ENCODE measurements around the gene OPRD1. TPM values are rescaled to one million over a fixed set of nuclear protein-coding genes. Genes with fewer than 3 reads are reported as not detected.
A peak's percentile ranks its signal among the peaks of the same experiment; 100 is the strongest.
"Not testable (repeated sequence)": the region's sequence is repeated elsewhere in the genome, so short reads cannot be mapped to it uniquely, and the experiment has no call there.

Gene OPRD1
- total and polyA plus RNA-seq, 2 donors: 0.05 TPM; not detected in 1

DNA sequence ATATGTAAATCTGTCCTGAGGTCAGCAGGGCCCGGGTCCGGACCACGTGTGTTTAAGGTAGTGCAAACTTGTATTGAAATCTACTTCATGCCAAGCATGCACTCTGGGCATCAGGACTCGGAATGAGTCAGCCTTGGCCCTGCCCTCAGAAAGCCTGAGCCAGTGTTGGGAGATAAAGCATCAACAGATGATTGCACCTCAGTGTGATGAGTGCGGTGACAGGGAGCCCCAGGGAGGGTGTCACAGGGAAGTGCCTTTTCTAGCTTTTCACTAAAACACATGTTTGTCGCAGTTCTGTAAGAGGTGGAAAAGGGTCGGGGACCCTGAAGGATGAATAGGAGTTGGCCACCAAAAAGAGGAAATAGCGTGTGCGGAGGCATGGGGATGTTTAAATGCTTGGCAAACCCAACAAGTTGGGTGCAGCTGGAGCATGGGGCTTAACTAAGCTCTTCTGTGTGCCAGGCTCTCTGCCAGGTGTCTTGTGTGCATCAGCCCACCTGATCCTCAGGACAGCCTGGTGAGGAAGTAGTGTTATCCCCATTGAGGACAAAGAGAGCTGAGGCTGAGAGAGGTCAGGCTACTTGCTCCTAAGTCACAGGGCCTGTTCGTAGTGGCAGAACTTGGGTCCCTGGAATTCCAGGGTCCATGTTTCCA is 54.2 kb downstream of the OPRD1 start:
- no peaks in the 10 kb centered on the region for H3K36me3 ChIP-seq (ENCODE audit: insufficient read depth)
- 75% methylated on average over 10 of the region's 10 CpGs for WGBS
- no peaks in the 10 kb centered on the region for H3K4me1 ChIP-seq (ENCODE audit: insufficient read depth)
- DNase-seq (ENCODE audit: extremely low spot score): no peak
- no peak overlapping the region for H3K4me3 ChIP-seq (ENCODE audit: low read depth, low read length)
- H3K27ac ChIP-seq (ENCODE audit: low read depth): no peak overlapping the region

- no peak for DNase-seq (ENCODE audit: extremely low spot score)
- no peaks in the 10 kb centered on the region for H3K36me3 ChIP-seq (ENCODE audit: insufficient read depth)
- H3K4me1 ChIP-seq (ENCODE audit: insufficient read depth): no peaks in the 10 kb centered on the region
- H3K27ac ChIP-seq (ENCODE audit: low read depth): no peak overlapping the region
- WGBS: 65% methylated on average over 3 of the region's 3 CpGs
- no peak overlapping the region for H3K4me3 ChIP-seq (ENCODE audit: low read depth, low read length)
These were observed 55.9 kb downstream of the OPRD1 start for GRCh38 chr1:28867850-28868249.

GRCh38 chr1:28869952-28870351 is 58.0 kb downstream of the OPRD1 start:
- no peak overlapping the region for H3K4me3 ChIP-seq (ENCODE audit: low read depth, low read length)
- no peak for DNase-seq (ENCODE audit: extremely low spot score)

GRCh38 chr1:28871631-28872401 is 59.8 kb downstream of the OPRD1 start:
- Histone ChIP-seq H3K36me3 (ENCODE audit: insufficient read depth) (no peaks in the 10 kb centered on the region), H3K4me3 (ENCODE audit: low read depth, low read length) (no peak overlapping the region), H3K4me1 (ENCODE audit: insufficient read depth) (no peaks in the 10 kb centered on the region), H3K27ac (ENCODE audit: low read depth) (no peak overlapping the region)
- DNase-seq (ENCODE audit: extremely low spot score): no peak
- WGBS: 86% methylated on average over 12 of the region's 12 CpGs

More at GRCh38 chr1:28869952-28870351, 58.0 kb downstream of the OPRD1 start:
- H3K36me3 ChIP-seq (ENCODE audit: insufficient read depth): no peaks in the 10 kb centered on the region
- no peaks in the 10 kb centered on the region for H3K4me1 ChIP-seq (ENCODE audit: insufficient read depth)
- H3K27ac ChIP-seq (ENCODE audit: low read depth): no peak overlapping the region
- WGBS: 97% methylated on average over 5 of the region's 5 CpGs

GRCh38 chr1:28875134-28875533 is 63.2 kb downstream of the OPRD1 start:
- H3K36me3 ChIP-seq (ENCODE audit: insufficient read depth); H3K27ac ChIP-seq (ENCODE audit: low read depth); DNase-seq (ENCODE audit: extremely low spot score); H3K4me3 ChIP-seq (ENCODE audit: low read depth, low read length); H3K4me1 ChIP-seq (ENCODE audit: insufficient read depth): not testable (repeated sequence)
- WGBS: 82% methylated on average over 5 of the region's 5 CpGs

- H3K36me3 ChIP-seq (ENCODE audit: insufficient read depth): no peaks in the 10 kb centered on the region
- 25% methylated on average over 18 of the region's 18 CpGs for WGBS
- DNase-seq (ENCODE audit: extremely low spot score): no peak
- H3K4me3 ChIP-seq (ENCODE audit: low read depth, low read length): no peak overlapping the region
- no peaks in the 10 kb centered on the region for H3K4me1 ChIP-seq (ENCODE audit: insufficient read depth)
- no peak overlapping the region for H3K27ac ChIP-seq (ENCODE audit: low read depth)
These were observed 65.3 kb downstream of the OPRD1 start for GRCh38 chr1:28877132-28877781.

DNA sequence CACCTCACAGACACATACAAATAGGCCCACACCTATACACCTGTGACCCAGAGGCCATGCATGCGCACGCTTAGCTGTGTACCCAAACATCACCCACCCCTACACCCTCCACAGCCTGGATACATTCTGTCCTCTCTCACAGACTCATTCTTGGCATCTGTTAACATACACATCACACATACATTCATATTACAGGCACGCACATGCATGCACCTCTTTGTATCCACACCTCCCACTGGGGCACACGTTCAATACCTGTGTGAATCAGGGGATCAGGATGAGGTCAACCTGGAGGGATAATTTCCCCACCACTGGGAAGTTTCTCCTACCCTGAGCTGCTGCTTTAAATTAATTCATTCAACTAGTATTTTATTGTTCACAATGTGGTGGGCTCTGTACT is 66.8 kb downstream of the OPRD1 start:
- no peak overlapping the region for H3K4me3 ChIP-seq (ENCODE audit: low read depth, low read length)

GRCh38 chr1:28882009-28882628 is 70.1 kb downstream of the OPRD1 start:
- DNase-seq (ENCODE audit: extremely low spot score): peak; percentile 73
- Histone ChIP-seq H3K4me1 (ENCODE audit: insufficient read depth) (no peaks in the 10 kb centered on the region), H3K27ac (ENCODE audit: low read depth) (no peak overlapping the region), H3K36me3 (ENCODE audit: insufficient read depth) (no peaks in the 10 kb centered on the region), H3K4me3 (ENCODE audit: low read depth, low read length) (no peak overlapping the region)
- WGBS: 38% methylated on average over 13 of the region's 13 CpGs

More for the DNA sequence above, 66.8 kb downstream of the OPRD1 start:
- Histone ChIP-seq H3K4me1 (ENCODE audit: insufficient read depth) (no peaks in the 10 kb centered on the region), H3K36me3 (ENCODE audit: insufficient read depth) (no peaks in the 10 kb centered on the region), H3K27ac (ENCODE audit: low read depth) (no peak overlapping the region)
- DNase-seq (ENCODE audit: extremely low spot score): no peak
- WGBS: 82% methylated on average over 4 of the region's 4 CpGs

DNA sequence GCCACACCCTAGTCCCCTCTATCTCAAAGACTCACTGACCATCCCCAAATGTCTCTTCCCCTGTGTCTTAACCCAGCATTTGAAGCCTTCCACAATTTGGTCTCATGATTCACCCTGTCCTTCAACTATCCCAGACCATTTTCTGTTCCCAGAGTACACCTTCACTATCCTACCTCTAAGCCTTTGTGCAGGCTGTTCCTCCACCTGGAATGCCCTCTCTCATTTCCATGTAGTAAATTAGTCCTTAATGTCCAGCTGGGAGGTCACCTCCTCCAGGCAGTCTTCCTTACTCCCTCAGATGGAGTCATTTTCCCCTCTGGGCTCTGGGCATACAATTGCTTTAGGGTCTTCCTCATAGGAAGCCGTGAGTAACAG is 71.3 kb downstream of the OPRD1 start:
- no peak overlapping the region for H3K27ac ChIP-seq (ENCODE audit: low read depth)
- no peaks in the 10 kb centered on the region for H3K4me1 ChIP-seq (ENCODE audit: insufficient read depth)
- WGBS: 89% methylated on average over 1 of the region's 1 CpG
- H3K36me3 ChIP-seq (ENCODE audit: insufficient read depth): no peaks in the 10 kb centered on the region
- H3K4me3 ChIP-seq (ENCODE audit: low read depth, low read length): no peak overlapping the region
- DNase-seq (ENCODE audit: extremely low spot score): no peak

- no peaks in the 10 kb centered on the region for H3K4me1 ChIP-seq (ENCODE audit: insufficient read depth)
- no peak overlapping the region for H3K27ac ChIP-seq (ENCODE audit: low read depth)
- no peak for DNase-seq (ENCODE audit: extremely low spot score)
- 85% methylated on average over 7 of the region's 7 CpGs for WGBS
- no peak overlapping the region for H3K4me3 ChIP-seq (ENCODE audit: low read depth, low read length)
- H3K36me3 ChIP-seq (ENCODE audit: insufficient read depth): no peaks in the 10 kb centered on the region
These were observed 73.5 kb downstream of the OPRD1 start for GRCh38 chr1:28885472-28885877.

DNA sequence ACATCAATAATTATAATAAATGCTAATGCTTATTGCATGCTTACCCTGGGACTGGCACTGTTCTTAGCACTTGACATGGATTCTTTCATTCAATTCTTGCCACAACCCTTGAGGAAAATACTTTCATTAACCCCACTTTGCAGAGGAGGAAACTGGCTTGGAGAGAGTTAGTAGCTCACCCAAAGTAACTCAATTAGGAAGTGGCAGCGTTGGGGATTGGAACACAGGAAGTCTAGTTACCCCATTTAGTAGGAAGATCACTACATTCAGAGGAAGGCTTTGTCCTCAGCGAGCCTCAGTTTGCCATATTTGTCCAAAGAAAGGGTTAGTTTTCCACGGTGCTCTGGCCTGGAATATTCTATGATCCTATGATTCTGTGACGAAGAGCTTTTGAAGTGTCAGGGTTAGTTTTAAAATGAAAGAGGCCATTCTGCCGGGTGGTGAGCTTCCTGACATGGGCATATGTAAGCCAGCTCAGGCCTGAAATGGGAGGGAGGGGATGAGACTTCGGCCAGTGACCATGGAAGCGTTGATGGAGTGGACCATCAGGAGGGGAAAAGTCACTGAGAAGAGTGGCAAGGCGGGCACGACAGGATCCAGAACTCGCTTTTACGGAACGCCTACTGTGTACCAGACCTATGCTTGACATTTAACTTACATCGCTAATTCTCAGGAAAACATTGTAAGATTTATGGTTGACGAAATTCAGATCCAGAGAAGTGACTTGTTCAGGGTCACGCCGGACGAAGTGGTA is 74.2 kb downstream of the OPRD1 start:
- 66% methylated on average over 17 of the region's 17 CpGs for WGBS
- Histone ChIP-seq H3K27ac (ENCODE audit: low read depth) (no peak overlapping the region), H3K36me3 (ENCODE audit: insufficient read depth) (no peaks in the 10 kb centered on the region), H3K4me3 (ENCODE audit: low read depth, low read length) (no peak overlapping the region), H3K4me1 (ENCODE audit: insufficient read depth) (no peaks in the 10 kb centered on the region)
- DNase-seq (ENCODE audit: extremely low spot score): no peak

GRCh38 chr1:28886731-28887418 is 74.9 kb downstream of the OPRD1 start:
- H3K4me3 ChIP-seq (ENCODE audit: low read depth, low read length): peak overlapping the region; percentile 84
- peak; percentile 35 for DNase-seq (ENCODE audit: extremely low spot score)
- WGBS: 4% methylated on average over 43 of the region's 43 CpGs
- no peaks in the 10 kb centered on the region for H3K4me1 ChIP-seq (ENCODE audit: insufficient read depth)
- no peak overlapping the region for H3K27ac ChIP-seq (ENCODE audit: low read depth)
- no peaks in the 10 kb centered on the region for H3K36me3 ChIP-seq (ENCODE audit: insufficient read depth)

GRCh38 chr1:28887419-28887834 is 75.5 kb downstream of the OPRD1 start:
- 1% methylated on average over 41 of the region's 41 CpGs for WGBS
- peak overlapping the region; percentile 84 for H3K4me3 ChIP-seq (ENCODE audit: low read depth, low read length)
- no peak for DNase-seq (ENCODE audit: extremely low spot score)

More at GRCh38 chr1:28887419-28887834, 75.5 kb downstream of the OPRD1 start:
- H3K27ac ChIP-seq (ENCODE audit: low read depth): no peak overlapping the region
- no peaks in the 10 kb centered on the region for H3K4me1 ChIP-seq (ENCODE audit: insufficient read depth)
- H3K36me3 ChIP-seq (ENCODE audit: insufficient read depth): no peaks in the 10 kb centered on the region

Measured in urinary bladder (tissue), 4 donors.